IPS-18c (cell line): ENCODE measurements around the gene ST7.
"Not testable (repeated sequence)": the region's sequence is repeated elsewhere in the genome, so short reads cannot be mapped to it uniquely, and the experiment has no call there.

Source experiments
- H3K4me3 ChIP-seq: 2 replicates; pipeline ENCODE4 v1.7.0; 2013; ENCODE audit warnings: low read depth, mild to moderate bottlenecking, low read length, moderate library complexity; ENCODE audit not compliant: insufficient read depth
- H3K9me3 ChIP-seq: one replicate; pipeline ENCODE4 v1.6.1; 2013; ENCODE audit warnings: mild to moderate bottlenecking, low read length, moderate library complexity; ENCODE audit not compliant: control insufficient read depth, insufficient read depth

The ST7 gene

DNA sequence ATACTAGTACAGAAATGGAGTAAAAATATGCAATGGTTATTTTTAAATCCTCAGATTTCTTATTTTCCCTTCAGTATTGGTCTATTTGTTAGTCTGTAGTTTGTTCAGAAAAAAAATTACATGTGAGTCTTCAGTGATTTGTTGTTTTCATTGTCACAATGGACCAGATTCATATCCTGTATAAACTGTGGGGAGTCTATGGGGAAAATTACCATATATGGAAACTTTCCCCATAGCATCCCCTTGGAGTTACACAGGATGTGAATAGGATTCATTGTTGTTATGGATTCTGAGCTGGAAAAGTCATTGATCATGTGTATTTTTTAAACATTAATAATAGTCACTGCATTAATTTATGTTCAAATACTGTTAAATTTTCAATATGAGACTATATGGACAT is 72.6 kb downstream of the ST7 start:
- peaks cover 2% of the 10 kb centered on the region for H3K9me3 ChIP-seq
- H3K4me3 ChIP-seq = no peak overlapping the region

DNA sequence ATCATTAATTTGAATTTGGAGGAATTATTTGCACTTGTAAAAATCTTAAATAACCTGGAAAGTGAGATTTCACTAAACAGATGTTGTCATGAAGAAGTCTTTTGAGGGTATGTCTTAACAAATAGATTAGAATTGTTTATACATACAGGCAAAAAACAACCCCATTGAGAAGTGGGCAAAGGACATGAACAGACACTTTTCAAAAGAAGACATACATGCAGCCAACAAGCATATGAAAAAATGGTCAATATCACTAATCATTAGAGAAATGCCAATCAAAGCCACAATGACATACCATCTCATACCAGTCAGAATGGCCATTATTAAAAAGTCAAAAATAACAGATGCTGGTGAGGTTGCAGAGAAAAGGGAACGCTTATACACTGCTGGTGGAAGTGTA is 77.0 kb downstream of the ST7 start:
- not testable (repeated sequence) for H3K9me3 ChIP-seq, H3K4me3 ChIP-seq

DNA sequence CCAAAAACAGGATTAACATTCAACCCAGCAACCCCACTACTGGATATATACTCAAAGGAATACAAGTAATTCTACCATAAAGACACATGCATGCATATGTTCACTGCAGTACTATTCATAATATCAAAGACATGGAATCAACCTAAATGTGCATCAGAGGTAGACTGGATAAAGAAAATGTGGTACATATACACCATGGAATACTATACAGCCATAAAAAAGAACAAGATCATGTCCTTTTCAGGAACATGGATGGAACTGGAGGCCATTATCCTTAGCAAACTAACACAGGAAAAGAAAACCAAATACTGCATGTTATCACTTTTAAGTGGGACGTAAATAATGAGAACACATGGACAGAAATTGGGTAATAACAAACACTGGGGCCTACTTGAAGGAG is 77.5 kb downstream of the ST7 start:
- H3K4me3 ChIP-seq, H3K9me3 ChIP-seq: not testable (repeated sequence)

DNA sequence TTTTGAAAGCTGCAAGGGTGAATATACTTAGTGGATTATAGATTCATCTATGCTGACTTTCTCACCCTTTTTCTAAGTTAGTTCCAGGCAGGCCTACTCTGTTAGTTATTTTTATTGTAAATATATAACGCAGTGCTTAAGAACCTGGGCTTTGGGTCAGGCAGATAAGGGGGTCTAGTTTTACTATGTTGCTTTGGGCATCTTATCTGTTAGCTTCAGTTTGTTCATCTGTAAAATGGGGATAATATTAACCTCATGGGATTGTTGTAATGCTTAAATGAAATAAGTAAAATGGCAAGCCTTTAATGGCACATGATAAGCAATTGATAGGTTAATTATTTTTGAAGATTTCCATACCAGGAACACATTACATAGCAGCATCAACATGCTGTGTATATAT is 79.5 kb downstream of the ST7 start:
- no peak overlapping the region for H3K4me3 ChIP-seq
- peaks cover 4% of the 10 kb centered on the region for H3K9me3 ChIP-seq

DNA sequence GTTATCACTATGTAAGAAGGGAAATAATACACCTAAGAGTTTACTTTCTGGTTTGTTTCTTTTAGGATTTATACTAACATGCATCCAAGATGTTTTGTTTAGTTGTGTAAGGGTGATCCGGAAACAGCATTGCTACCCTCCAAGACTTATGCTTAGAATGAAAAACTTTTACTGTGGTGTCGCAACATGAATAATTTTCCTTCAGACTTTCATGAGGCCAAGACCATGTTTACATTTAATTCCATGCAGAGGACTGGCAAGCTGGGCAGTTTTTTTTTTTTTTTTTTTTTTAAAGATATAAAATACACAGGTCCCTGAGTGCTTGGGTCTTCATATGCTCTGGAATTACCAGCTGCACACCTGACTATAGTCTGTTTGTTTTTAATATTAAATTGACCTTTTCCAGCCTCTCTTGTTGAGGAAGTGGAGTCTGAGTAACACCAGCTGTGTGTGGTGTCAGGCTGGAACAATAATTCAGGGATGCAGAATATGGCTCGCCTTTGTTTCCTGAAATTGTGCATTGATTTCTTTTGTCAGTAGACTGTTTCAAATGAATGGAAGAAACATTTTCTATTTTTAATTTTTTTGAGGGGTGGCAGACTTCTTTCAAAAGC is 81.7 kb downstream of the ST7 start:
- H3K9me3 ChIP-seq = peaks cover 4% of the 10 kb centered on the region
- H3K4me3 ChIP-seq = no peak overlapping the region

DNA sequence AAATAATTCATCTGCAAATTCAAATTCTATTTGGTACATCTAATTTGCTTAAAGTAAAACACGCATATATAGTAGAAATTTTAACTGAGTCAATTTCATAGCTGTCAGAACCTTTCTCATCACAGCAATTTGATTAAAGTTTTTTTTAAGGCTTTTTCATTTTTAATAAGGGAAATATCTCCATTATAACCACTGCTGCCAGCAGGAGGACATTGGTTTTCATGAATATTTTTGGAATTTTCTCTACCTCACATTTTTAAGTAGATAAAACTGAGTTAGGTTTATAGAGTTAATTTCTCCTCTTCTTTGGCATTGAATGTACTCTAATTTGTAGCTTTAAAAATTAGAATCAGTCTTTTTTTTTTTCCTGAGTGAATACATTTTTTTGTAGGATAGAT is 82.2 kb downstream of the ST7 start:
- Histone ChIP-seq H3K9me3 (peaks cover 4% of the 10 kb centered on the region), H3K4me3 (no peak overlapping the region)

DNA sequence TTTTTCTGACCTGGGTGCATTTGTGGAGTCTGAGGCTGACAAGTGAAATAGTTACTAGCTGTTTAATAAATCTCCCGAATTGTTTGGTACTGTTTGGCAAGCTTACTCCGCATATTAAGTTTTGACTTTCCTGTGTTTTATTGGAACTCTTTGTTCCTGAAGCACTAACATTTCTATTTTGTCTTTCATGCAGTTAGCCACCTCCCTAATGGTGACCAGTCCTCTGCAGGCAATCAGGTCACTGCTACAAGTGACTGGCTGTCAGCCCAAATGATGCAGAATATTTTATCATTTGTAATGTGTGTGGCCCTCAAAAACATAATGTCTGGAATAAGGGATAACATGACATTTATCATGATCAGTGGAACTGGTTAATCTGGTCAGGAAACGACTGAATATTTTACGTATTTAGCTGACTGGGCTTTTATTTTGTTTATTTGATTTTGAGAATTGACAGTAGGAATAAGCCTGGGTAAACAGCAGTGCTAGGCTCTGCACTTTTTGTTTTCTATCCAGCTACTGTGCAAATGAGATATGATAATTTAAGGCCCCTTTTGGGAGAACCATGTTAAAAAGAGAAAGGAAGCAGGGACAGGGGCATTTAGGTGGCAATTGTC is 82.9 kb downstream of the ST7 start:
- Histone ChIP-seq H3K9me3 (no peaks in the 10 kb centered on the region), H3K4me3 (no peak overlapping the region)

DNA sequence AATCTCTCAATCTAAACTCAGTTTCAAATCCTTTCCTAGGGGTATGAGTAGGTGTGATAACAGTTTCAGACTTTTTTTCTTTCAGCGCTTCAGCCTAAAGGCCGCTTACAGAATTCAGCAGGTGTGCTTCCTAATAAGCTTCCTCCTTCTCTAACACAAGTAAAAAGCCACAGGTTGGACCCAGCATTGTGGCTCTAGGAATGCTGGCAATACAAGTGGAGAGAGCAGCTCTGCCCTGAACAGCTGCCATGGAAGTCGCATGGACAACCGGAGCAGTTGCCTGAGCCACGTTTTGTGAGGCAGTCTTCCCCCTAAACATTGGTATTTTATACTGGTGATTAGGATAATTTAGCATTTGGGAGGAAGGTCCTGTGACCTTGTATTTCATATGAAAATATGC is 83.5 kb downstream of the ST7 start:
- Histone ChIP-seq H3K4me3 (no peak overlapping the region), H3K9me3 (no peaks in the 10 kb centered on the region)

DNA sequence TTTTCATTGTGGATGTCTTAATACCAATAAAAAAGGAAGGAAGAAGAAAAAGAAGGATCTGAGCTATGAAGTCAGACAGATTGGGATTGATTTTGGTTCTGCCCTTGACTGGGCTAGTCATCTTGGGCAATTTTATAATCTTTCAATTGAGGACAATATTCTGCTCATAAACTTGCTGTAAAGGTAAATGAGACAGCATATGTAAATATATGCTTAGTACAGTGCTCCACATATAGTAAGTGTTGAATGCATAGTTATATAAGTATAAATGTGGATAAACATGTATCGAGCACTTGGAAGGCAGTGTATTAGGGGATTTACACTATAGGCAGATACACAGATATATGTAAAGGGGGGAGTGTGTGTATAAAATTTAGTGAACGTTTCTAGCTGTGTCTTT is 85.1 kb downstream of the ST7 start:
- Histone ChIP-seq H3K4me3 (no peak overlapping the region), H3K9me3 (no peaks in the 10 kb centered on the region)

DNA sequence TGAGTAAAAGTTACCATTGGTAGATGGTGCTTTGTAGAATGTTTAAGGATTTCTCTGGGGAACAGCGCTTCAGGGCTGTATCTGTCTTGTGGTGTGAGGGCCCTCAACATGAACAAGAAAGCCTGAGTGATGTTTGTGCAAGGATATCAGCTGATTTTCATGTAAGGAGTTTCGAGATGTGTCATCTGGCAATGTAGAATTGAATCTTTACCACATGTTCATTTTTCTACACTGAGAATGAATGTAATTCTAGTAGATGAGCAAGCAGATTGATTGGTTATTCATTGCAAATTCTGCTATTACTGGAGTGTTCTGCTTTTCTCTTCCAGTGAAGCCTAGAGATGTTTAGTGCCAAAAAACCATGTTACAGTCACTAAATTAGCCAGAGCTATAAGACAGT is 87.7 kb downstream of the ST7 start:
- Histone ChIP-seq H3K9me3 (no peaks in the 10 kb centered on the region), H3K4me3 (no peak overlapping the region)

DNA sequence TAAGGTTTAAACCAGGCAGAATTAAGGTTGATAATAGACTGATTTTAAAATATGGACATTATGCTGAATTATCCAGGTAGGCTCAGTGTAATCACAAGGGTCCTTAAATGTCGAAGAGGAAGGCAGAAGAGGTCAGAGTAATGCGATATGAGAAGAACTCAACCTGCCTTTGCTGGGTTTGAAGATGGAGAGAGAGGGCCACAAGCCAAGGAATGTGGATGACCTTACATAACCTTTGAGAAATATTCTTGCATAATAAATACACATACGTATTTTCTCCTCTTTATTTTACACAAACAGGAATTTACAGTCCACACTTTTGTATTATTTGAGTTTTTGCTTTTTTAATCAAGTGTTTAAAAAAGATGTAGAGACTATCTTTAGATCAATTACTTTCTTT is 88.5 kb downstream of the ST7 start:
- Histone ChIP-seq H3K4me3 (no peak overlapping the region), H3K9me3 (no peaks in the 10 kb centered on the region)

DNA sequence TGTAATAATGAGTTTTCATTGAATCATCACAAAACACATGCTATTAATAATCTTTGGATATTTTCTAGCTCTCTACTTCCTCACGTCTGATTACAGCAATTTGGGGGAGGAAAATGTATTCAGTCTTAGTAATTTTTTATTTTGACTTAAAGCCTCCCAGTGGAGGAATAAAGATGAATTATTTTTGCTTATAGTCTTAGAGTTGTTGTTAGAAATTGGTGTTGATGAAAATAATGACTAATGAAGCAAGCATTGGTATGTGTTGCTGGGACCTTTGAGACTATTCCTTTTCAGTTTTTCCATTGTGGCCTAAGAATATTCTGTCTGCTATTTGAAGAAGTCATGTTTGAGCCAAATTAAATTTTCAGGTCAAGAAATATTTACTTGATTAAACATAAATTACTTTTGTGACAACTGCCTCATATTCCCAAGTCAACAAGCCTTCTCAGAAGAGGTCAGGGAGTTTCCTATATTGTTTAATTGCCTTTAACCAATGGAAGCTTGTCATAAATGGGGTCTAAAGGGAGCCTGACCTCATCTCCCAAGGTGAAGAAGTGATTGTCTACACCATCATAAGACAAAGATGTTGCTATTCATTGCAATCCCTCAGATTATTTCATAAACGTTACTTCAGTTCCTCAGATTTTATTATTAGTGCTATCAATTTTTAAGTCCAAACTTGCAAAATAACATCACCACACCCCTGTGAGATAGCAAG is 90.0 kb downstream of the ST7 start:
- no peak overlapping the region for H3K4me3 ChIP-seq
- H3K9me3 ChIP-seq = no peaks in the 10 kb centered on the region

DNA sequence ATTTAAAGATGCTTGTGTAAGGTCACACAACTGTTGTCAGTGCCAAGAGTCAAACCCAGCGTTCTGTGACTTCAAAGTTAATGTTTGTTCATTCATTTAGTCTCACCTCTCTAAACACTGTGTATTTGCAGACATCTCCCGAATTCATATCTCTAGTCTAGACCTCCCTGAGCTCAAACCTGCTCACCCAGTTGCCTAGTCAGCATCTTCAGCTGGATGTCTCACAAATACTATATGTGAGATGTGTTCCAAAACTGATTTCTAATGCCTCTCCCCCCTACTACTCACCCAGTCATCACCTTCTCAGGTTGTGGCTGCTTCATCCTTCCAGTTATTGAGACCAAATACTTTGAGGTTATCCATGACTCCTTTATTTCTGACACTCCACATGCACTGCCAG is 91.4 kb downstream of the ST7 start:
- Histone ChIP-seq H3K9me3 (no peaks in the 10 kb centered on the region), H3K4me3 (no peak overlapping the region)

DNA sequence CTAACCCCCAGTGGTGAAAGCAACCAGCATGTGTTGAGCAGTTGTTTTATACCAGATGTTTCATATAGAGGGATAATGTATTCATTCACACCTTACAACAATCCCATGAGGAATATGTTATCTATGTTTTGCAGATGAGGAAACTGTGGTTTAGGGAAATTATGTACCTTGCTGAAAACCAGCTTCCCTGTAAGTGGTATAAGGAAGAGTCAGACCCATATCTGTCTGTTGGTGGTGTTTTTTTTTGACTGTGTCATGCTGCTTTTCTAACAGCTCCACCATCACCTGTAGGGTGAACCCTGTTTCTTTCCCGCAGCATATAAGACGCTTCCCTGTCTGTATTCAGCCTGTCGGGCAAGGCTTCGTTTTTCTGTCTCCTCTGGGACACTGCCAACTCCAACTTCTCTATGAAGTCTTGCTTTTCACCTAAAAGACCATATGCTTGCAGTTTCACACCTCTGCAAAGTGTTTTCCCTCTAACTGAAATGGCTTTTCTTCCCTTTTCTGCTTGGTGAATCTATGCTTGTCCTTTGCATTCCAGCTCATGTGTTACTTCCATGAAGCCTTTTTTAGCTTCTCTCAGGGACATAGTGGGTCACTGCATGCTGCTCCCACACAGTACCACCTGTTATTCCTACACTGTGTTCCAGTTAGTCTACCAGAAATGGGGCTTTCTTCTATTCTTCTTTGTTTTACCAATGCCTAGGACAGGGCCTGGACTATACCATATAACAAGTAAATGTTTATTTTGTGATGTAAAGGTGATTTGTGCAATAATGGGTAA is 92.8 kb downstream of the ST7 start:
- Histone ChIP-seq H3K9me3 (no peaks in the 10 kb centered on the region), H3K4me3 (no peak overlapping the region)

DNA sequence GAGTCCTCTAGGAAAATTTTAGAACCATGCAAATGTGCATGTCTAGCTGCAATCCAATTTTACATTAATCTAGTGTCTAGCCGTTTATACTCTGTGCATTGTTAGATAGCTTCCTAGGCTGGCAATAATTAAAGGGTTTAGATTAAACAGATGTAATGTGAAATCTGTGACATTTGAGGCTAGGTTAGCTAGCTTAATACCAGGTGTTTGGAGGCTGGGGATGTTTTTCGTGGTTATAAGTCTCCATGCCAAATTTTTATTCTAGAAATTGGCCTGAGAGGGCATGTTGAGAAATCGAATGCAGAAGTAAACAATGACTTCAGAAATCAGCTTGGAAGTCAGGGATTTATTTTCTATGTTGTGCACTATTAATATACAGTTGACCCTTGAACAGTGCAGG is 94.2 kb downstream of the ST7 start:
- no peaks in the 10 kb centered on the region for H3K9me3 ChIP-seq
- no peak overlapping the region for H3K4me3 ChIP-seq

DNA sequence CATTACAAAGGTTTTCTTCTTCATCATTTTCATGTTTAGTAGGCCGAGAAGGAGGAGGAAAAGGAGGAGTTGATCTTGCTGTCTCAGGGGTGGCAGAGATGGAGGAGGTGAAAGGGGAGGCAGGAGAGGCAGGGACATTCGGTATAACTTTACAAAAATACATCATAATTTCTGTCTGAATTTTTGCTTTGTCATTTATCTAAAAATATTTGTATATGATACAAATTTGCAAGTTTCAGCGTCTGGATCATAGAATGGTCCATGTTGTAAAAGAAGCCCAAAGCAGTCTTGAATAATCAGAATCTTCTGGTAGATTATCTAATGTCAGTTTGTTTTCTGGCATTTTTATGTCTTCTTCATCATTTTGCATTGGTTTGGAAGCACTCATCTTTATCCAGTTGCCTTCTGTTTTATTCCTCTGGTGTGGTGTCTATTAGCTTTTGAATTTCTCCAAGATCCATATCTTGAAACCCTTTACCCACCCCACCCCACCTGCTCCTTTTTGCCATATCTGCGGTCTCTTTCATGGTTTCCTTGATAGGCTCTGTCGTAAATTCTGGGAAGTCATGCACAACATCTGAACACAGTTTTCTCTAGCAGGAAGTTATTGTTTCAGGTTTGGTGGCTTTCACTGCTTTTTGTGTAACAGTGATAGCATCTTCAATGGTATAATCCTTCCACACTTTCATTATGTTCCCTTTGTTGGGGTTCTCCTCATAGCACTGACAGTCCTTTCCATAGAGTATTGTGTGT is 95.0 kb downstream of the ST7 start:
- no peaks in the 10 kb centered on the region for H3K9me3 ChIP-seq
- no peak overlapping the region for H3K4me3 ChIP-seq

DNA sequence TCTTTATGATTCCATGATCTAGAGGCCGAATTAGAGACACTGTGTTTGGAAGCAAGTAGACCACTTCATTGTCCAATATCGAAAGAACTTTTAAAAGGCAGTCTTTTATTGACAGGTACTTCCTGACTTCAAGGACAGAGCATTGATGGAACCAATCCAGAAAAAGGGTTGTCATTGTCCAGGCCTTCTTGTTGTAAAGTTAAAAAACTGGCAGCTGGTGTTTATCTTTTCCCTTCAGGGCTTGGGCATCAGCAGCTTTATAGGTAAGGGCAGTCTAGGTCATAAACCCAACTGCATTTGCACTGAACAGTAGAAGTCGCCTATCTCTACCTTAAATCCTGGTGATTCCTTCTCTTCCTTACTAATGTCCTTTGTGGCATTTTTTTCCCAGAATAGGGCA is 95.6 kb downstream of the ST7 start:
- Histone ChIP-seq H3K9me3 (no peaks in the 10 kb centered on the region), H3K4me3 (no peak overlapping the region)
